GM12878 (cell line): ENCODE measurements around the gene TCIRG1. TPM values are rescaled to one million over a fixed set of nuclear protein-coding genes. Genes with fewer than 3 reads are reported as not detected.
A peak's percentile ranks its signal among the peaks of the same experiment; 100 is the strongest.

Experiments used
- ATAC-seq: fragments of 200-7000 bp; cut with Tn5 transposase; 3 replicates; pipeline ENCODE4 v1.9.1; 2020; ENCODE audit warnings: mild to moderate bottlenecking, moderate library complexity
- BruUV-seq: library from RNA; stranded (reverse); fragments of 400-500 nt; replicated peaks from 2 replicates; lab custom pipeline; 2021; lab: Mats Ljungman, UMichigan
- CTCF ChIA-PET: fragments of 300-600 bp; sonication (Branson Sonifier 250); formaldehyde crosslinking; extraction: SDS; loops from one replicate; lab custom pipeline; 2021; ENCODE audit warnings: inconsistent platforms; lab: Yijun Ruan, JAX
- POLR2A ChIA-PET: fragments of 350-600 bp; formaldehyde crosslinking; extraction: SDS; loops from one replicate; lab custom pipeline; 2021; ENCODE audit warnings: inconsistent platforms; lab: Charles Lee
- RAD21 ChIA-PET: fragments of 300-600 bp; sonication (Branson Sonifier 250); formaldehyde crosslinking; loops from one replicate; lab custom pipeline; 2023; ENCODE audit warnings: antibody characterized with exemption; ENCODE audit not compliant: unreplicated experiment; lab: Charles Lee
- SMC1A ChIA-PET: fragments of 300-600 bp; sonication (Branson Sonifier 250); formaldehyde crosslinking; loops from one replicate; lab custom pipeline; 2023; ENCODE audit not compliant: unreplicated experiment, uncharacterized antibody; lab: Charles Lee
- DNase-seq: peaks from one replicate; pipeline ENCODE4 v3.0.0-alpha.2; 2011; ENCODE audit warnings: low read depth, low spot score
- FAIRE-seq: peaks from 3 replicates; lab custom pipeline; 2011; peaks lifted over from hg19 to GRCh38; lab: Jason Lieb, UNC
- H2AFZ ChIP-seq: 2 replicates; pipeline ENCODE4 v1.6.0; 2011; ENCODE audit warnings: low read depth, low read length, control low read depth; ENCODE audit not compliant: control insufficient read depth
- H3K27ac ChIP-seq: 2 replicates; pipeline ENCODE4 v1.5.1; 2011; ENCODE audit warnings: control low read depth; ENCODE audit not compliant: control insufficient read depth, insufficient read depth
- H3K27me3 ChIP-seq, 2 experiments: replicated peaks in 1 of 2; 2 replicates each; pipeline versions ENCODE4 v1.6.0 to v1.6.1; 2011; ENCODE audit warnings: low read length in 1 of 2; ENCODE audit not compliant: control insufficient read depth in 2 of 2, insufficient read depth in 2 of 2
- H3K36me3 ChIP-seq, 2 experiments: 2 replicates each; pipeline ENCODE4 v1.5.1; 2011; ENCODE audit warnings: low read length in 1 of 2; ENCODE audit not compliant: control insufficient read depth in 2 of 2, insufficient read depth in 2 of 2
- H3K4me1 ChIP-seq: 2 replicates; pipeline ENCODE4 v1.6.1; 2011; ENCODE audit warnings: mild to moderate bottlenecking, low read length, moderate library complexity, mixed read lengths; ENCODE audit not compliant: control insufficient read depth, insufficient read depth
- H3K4me2 ChIP-seq: 2 replicates; pipeline ENCODE4 v1.6.0; 2011; ENCODE audit warnings: control low read depth; ENCODE audit not compliant: control insufficient read depth, insufficient read depth
- H3K4me3 ChIP-seq: fragments of 200-600 bp; sonication (generic); 2 replicates; pipeline ENCODE4 v1.5.1; 2016
- H3K79me2 ChIP-seq: 2 replicates; pipeline ENCODE4 v1.6.0; 2011; ENCODE audit warnings: low read length; ENCODE audit not compliant: control insufficient read depth, insufficient read depth
- H3K9ac ChIP-seq: 2 replicates; pipeline ENCODE4 v1.8.0; 2011; ENCODE audit warnings: low read length, control low read depth, mixed read lengths; ENCODE audit not compliant: control insufficient read depth, insufficient read depth
- H3K9me3 ChIP-seq: replicated peaks from 3 replicates; pipeline ENCODE4 v1.5.1; 2011; ENCODE audit warnings: mild to moderate bottlenecking, low read length; ENCODE audit not compliant: control insufficient read depth, insufficient read depth
- H4K20me1 ChIP-seq: 2 replicates; pipeline ENCODE4 v1.6.0; 2011; ENCODE audit not compliant: control insufficient read depth, insufficient read depth
- CREM ChIP-seq: IDR thresholded peaks from 2 replicates; pipeline ENCODE4 v1.6.1; 2014; ENCODE audit warnings: antibody characterized with exemption, low read depth
- GABPA ChIP-seq: IDR thresholded peaks from 2 replicates; pipeline ENCODE4 v1.6.1; 2014; ENCODE audit warnings: antibody characterized with exemption, low read depth, mild to moderate bottlenecking, inconsistent platforms
- HCFC1 ChIP-seq: fragments of 150-350 bp; IDR thresholded peaks from 2 replicates; pipeline ENCODE4 v1.6.1; 2014; ENCODE audit warnings: low read length
- IKZF1 ChIP-seq: fragments of 450-650 bp; conservative IDR thresholded peaks from 2 replicates; pipeline ENCODE4 v1.6.1; 2017; ENCODE audit warnings: antibody characterized with exemption, mild to moderate bottlenecking
- NFXL1 ChIP-seq: fragments of 450-650 bp; IDR thresholded peaks from 2 replicates; pipeline ENCODE4 v1.6.1; 2017; ENCODE audit warnings: antibody characterized with exemption, mild to moderate bottlenecking, borderline replicate concordance
- SMAD1 ChIP-seq: fragments of 450-650 bp; IDR thresholded peaks from 2 replicates; pipeline ENCODE4 v1.6.1; 2018; ENCODE audit warnings: mild to moderate bottlenecking, low read depth; ENCODE audit not compliant: partially characterized antibody
- SREBF2 ChIP-seq: IDR thresholded peaks from 2 replicates; pipeline ENCODE4 v1.6.1; 2012; ENCODE audit warnings: mild to moderate bottlenecking, low read length
- YY1 ChIP-seq: IDR thresholded peaks from 2 replicates; pipeline ENCODE4 v1.6.1; 2011; ENCODE audit warnings: low read depth, mild to moderate bottlenecking, low read length
- ZNF274 ChIP-seq: IDR thresholded peaks from one replicate; pipeline ENCODE4 v1.8.0; 2011; ENCODE audit not compliant: insufficient read length, insufficient read depth
- ZNF384 ChIP-seq: IDR thresholded peaks from 2 replicates; pipeline ENCODE4 v1.6.1; 2012; ENCODE audit warnings: low read depth, mild to moderate bottlenecking, low read length, improper control_type of control experiment, borderline replicate concordance
- ZNF622 ChIP-seq: fragments of 450-650 bp; IDR thresholded peaks from 2 replicates; pipeline ENCODE4 v1.6.1; 2017; ENCODE audit warnings: mild to moderate bottlenecking, inconsistent platforms
- ZSCAN29 ChIP-seq: fragments of 450-650 bp; IDR thresholded peaks from 2 replicates; pipeline ENCODE4 v1.6.1; 2017; ENCODE audit warnings: mild to moderate bottlenecking, moderate library complexity
- WGBS: methylation state at CpG from one replicate; pipeline ENCODE4 v1.1.6; 2016; ENCODE audit warnings: low lambda C conversion rate; ENCODE audit not compliant: insufficient replicate concordance, insufficient coverage; ENCODE audit errors: missing lambda C conversion rate; 5-methylcytosine and 5-hydroxymethylcytosine counted together
- in situ Hi-C: fragments of 300-500 bp; cut with MboI; formaldehyde crosslinking; loops from 9 replicates; pipeline ENCODE4 v1.14.3; 2018; ENCODE audit warnings: mixed read lengths
- intact Hi-C: fragments of 100-400 bp; cut with micrococcal nuclease; formaldehyde crosslinking; loops from one replicate; pipeline ENCODE4 v1.14.2; 2022; ENCODE audit not compliant: unreplicated experiment
- polyA plus RNA-seq, 11 experiments: library from polyadenylated mRNA; depleted of rRNA in 4 of 11; unstranded in 6 of 11; stranded (reverse) in 5 of 11; fragments of >200 nt; fragmentation: Nextera tagmentation in 4 of 11; fragmentation: Illumina TruSeq in 1 of 11; extraction: Ambion mirVana in 4 of 11; extraction: Trizol in 1 of 11; gene quantifications; 1 replicate in 1 of 11; 2 replicates in 10 of 11; pipeline versions ENCODE4 v1.2.1 to v1.2.3, GENCODE V29; 2011 to 2016; ENCODE audit warnings: inconsistent platforms in 2 of 11, missing spikeins in 2 of 11, low read depth in 1 of 11
- total RNA-seq, 4 experiments: library from RNA; depleted of rRNA in 3 of 4; stranded (reverse); fragments of >200 nt in 3 of 4; fragmentation: Illumina TruSeq in 1 of 4; extraction: Trizol in 1 of 4; gene quantifications; 2 replicates each; pipeline versions ENCODE4 v1.2.1 to v1.2.3, GENCODE V29; 2013 to 2021
- TF ChIP-seq, protein P1 (sequence below): fragments of 450-650 bp; IDR thresholded peaks from 2 replicates; pipeline ENCODE4 v1.6.1; 2016; ENCODE audit warnings: mild to moderate bottlenecking
- TF ChIP-seq, protein P2 (sequence below): fragments of 150-350 bp; IDR thresholded peaks from 2 replicates; pipeline ENCODE4 v1.6.1; 2016; ENCODE audit warnings: low read depth, low read length
- TF ChIP-seq, protein P3 (sequence below): fragments of 450-650 bp; IDR thresholded peaks from 2 replicates; pipeline ENCODE4 v1.6.1; 2017; ENCODE audit warnings: mild to moderate bottlenecking, moderate library complexity

The TCIRG1 gene
- total and polyA plus RNA-seq, 10 of the 15 experiments (the other 5 are each of a cell fraction or from before 2014, with no cell fraction given) = 0.76 to 218 (median 87.4) TPM

DNA sequence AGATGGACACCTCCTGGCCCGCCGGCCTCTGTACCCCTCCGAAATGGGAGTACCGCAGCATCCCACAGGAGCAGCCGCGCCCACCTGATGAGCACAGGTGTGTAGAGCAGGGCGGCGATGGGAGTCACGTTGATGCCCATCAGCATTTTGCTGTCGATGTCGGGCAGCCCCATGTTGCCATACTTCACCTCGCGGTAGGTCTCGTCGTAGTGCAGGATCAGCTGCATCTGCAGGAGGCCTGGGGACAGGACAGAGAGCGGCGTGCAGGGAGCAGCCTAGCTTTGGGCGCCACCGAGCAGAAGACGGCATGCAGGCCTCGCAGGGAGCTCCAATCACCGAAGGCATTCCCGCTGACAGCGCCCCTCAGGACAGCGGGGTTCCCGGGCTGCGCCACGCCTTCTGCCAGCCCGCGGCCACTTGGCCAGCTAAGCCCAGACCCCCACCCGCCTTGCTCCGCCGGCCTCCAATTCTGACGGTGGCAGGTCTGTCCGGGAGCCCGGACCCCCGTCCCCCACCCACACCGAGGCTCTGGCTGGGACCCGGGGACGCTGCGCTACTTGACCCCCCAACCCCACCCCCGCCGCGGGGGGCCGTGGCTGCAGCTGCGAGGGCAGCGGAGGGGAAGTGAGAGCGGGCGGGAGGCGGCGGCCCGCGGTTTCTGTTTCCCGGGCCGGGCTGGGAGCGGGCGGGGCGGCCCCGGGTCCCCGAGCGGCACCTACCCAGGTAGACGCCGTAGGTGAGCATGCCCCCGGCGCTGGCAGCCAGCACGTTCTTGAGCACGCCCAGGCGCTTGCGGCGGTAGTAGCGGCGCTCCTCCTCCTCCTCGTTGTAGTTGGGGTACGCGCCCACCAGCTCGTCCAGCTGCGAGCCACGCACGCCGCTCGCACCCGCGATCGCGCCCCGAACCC lies 35.6 kb upstream of the TCIRG1 start:
- Histone ChIP-seq H2AFZ (no peak overlapping the region), H3K4me3 (peak overlapping the region; percentile 92), H3K9me3 (no peaks in the 10 kb centered on the region), H3K27me3 (no peaks in the 10 kb centered on the region), H3K79me2 (peaks cover 14% of the 10 kb centered on the region), H4K20me1 (no peaks in the 10 kb centered on the region), H3K4me1 (peaks cover 42% of the 10 kb centered on the region), H3K9ac (peak overlapping the region; percentile 69), H3K27ac (peak overlapping the region; percentile 78), H3K4me2 (peak overlapping the region; percentile 90), H3K36me3 (no peaks in the 10 kb centered on the region; a peak in 1 of 4 replicates)
- in situ Hi-C loops = no loop called here
- FAIRE-seq (no peak), DNase-seq (no peak), ATAC-seq (peak; percentile 63)
- intact Hi-C loops = loop anchor here (5.0 to 10.0 kb wide), 3 partner anchors 34 to 204 kb away; partner anchors contain the start of genes CHKA and TCIRG1
- under 1% methylated on average over 52 of the region's 86 CpGs for WGBS
- ChIA-PET RAD21 (no interaction called here), CTCF (interaction anchor here (1.0 to 3.5 kb wide), 4 partner anchors 9 to 205 kb away, joined by 3 to 19 read pairs (median 6); no protein-coding TSS in a partner anchor), SMC1A (interaction anchor here (0.7 kb wide), 1 partner anchor 9 kb away, joined by 3 read pairs; no protein-coding TSS in a partner anchor), POLR2A (interaction anchor here (1.1 to 3.0 kb wide), 2 partner anchors 35 to 116 kb away, joined by 3 to 11 read pairs; partner anchors contain the start of gene TCIRG1)
- BruUV-seq = no TSS peak
- TF ChIP-seq SMAD1 (no peak), IKZF1 (no peak; the same call in none of the 2 replicates), ZNF622 (no peak), NFXL1 (no peak), CREM (no peak), ZNF384 (no peak), YY1 (no peak), ZNF274 (no peak), HCFC1 (no peak), GABPA (no peak), ZSCAN29 (no peak), SREBF2 (no peak)
- TF ChIP-seq, protein P1, sequence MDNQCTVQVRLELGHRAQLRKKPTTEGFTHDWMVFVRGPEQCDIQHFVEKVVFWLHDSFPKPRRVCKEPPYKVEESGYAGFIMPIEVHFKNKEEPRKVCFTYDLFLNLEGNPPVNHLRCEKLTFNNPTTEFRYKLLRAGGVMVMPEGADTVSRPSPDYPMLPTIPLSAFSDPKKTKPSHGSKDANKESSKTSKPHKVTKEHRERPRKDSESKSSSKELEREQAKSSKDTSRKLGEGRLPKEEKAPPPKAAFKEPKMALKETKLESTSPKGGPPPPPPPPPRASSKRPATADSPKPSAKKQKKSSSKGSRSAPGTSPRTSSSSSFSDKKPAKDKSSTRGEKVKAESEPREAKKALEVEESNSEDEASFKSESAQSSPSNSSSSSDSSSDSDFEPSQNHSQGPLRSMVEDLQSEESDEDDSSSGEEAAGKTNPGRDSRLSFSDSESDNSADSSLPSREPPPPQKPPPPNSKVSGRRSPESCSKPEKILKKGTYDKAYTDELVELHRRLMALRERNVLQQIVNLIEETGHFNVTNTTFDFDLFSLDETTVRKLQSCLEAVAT = no peak
- TF ChIP-seq, protein P2, sequence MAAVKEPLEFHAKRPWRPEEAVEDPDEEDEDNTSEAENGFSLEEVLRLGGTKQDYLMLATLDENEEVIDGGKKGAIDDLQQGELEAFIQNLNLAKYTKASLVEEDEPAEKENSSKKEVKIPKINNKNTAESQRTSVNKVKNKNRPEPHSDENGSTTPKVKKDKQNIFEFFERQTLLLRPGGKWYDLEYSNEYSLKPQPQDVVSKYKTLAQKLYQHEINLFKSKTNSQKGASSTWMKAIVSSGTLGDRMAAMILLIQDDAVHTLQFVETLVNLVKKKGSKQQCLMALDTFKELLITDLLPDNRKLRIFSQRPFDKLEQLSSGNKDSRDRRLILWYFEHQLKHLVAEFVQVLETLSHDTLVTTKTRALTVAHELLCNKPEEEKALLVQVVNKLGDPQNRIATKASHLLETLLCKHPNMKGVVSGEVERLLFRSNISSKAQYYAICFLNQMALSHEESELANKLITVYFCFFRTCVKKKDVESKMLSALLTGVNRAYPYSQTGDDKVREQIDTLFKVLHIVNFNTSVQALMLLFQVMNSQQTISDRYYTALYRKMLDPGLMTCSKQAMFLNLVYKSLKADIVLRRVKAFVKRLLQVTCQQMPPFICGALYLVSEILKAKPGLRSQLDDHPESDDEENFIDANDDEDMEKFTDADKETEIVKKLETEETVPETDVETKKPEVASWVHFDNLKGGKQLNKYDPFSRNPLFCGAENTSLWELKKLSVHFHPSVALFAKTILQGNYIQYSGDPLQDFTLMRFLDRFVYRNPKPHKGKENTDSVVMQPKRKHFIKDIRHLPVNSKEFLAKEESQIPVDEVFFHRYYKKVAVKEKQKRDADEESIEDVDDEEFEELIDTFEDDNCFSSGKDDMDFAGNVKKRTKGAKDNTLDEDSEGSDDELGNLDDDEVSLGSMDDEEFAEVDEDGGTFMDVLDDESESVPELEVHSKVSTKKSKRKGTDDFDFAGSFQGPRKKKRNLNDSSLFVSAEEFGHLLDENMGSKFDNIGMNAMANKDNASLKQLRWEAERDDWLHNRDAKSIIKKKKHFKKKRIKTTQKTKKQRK = no peak
- TF ChIP-seq, protein P3, sequence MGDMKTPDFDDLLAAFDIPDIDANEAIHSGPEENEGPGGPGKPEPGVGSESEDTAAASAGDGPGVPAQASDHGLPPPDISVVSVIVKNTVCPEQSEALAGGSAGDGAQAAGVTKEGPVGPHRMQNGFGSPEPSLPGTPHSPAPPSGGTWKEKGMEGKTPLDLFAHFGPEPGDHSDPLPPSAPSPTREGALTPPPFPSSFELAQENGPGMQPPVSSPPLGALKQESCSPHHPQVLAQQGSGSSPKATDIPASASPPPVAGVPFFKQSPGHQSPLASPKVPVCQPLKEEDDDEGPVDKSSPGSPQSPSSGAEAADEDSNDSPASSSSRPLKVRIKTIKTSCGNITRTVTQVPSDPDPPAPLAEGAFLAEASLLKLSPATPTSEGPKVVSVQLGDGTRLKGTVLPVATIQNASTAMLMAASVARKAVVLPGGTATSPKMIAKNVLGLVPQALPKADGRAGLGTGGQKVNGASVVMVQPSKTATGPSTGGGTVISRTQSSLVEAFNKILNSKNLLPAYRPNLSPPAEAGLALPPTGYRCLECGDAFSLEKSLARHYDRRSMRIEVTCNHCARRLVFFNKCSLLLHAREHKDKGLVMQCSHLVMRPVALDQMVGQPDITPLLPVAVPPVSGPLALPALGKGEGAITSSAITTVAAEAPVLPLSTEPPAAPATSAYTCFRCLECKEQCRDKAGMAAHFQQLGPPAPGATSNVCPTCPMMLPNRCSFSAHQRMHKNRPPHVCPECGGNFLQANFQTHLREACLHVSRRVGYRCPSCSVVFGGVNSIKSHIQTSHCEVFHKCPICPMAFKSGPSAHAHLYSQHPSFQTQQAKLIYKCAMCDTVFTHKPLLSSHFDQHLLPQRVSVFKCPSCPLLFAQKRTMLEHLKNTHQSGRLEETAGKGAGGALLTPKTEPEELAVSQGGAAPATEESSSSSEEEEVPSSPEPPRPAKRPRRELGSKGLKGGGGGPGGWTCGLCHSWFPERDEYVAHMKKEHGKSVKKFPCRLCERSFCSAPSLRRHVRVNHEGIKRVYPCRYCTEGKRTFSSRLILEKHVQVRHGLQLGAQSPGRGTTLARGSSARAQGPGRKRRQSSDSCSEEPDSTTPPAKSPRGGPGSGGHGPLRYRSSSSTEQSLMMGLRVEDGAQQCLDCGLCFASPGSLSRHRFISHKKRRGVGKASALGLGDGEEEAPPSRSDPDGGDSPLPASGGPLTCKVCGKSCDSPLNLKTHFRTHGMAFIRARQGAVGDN = no peak
